ENCODE data around the gene MCF2L2. TPM values are rescaled to one million over a fixed set of nuclear protein-coding genes. Genes with fewer than 3 reads are reported as not detected.

MCF2L2 gene
- total and polyA plus RNA-seq, 11 donors: 0.12 to 1.4 (median 0.23) TPM; not detected in 1

DNA sequence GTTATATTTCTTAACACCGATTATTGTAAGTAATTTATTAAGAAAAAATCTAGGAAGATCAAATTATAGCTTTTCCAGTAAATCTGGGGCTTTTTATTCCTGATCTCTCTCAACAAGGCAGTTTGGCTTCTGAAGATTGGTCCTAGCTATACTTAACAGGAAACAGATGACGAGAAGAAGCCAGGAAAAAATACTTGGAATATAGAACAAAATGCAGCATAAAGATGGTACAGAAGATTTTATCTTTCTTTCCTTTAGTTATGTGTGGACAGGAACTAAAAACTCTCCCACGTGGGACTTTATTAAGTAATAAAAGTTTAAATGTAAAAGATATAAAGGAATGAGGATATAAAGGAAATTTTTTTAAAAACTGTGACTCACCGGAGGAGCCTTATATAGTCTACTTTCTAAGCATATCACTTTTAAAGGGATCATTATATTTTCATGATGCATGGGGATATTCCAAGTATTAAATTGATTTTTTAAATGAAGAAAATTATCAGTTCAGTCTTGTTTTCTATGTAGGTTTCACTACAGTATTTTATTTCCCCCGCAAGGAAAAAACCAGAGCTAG is 167.2 kb downstream of the MCF2L2 start:
- no peaks in the 10 kb centered on the region for H3K27me3 ChIP-seq
- no peaks in the 10 kb centered on the region for H3K36me3 ChIP-seq
- H3K9me3 ChIP-seq: no peaks in the 10 kb centered on the region
- no peak overlapping the region for H3K4me3 ChIP-seq
- ATAC-seq (no peak), DNase-seq (no peak)
- intact Hi-C loops (cut with DNase I): no loop called here
- peak overlapping the region in 1 of 12 donors; percentile 80 for H3K27ac ChIP-seq
- peaks cover 0 to 60% (median 10%) of the 10 kb centered on the region in 12 donors for H3K4me1 ChIP-seq
- TF ChIP-seq CTCF (IDR thresholded peaks at IDR 0.05) (no peak), POLR2A (IDR thresholded peaks at IDR 0.05) (no peak)
- WGBS, 4 donors: 80 to 85% (median 81%) methylated on average over 5 of the region's 5 CpGs

GRCh38 chr3:183260167-183260904 is 168.1 kb downstream of the MCF2L2 start:
- no peak for DNase-seq
- H3K27me3 ChIP-seq: no peaks in the 10 kb centered on the region
- H3K27ac ChIP-seq: peak overlapping the region in 1 of 12 donors; percentile 80
- 72 to 83% (median 76%) methylated on average over 7 of the region's 7 CpGs for WGBS, 4 donors
- peak in 3 of 4 donors; percentile 55 to 73 (median 56) for ATAC-seq
- intact Hi-C loops (cut with DNase I): no loop called here
- TF ChIP-seq POLR2A (IDR thresholded peaks at IDR 0.05) (no peak), CTCF (IDR thresholded peaks at IDR 0.05) (no peak)
- H3K9me3 ChIP-seq: no peaks in the 10 kb centered on the region
- H3K4me3 ChIP-seq: no peak overlapping the region
- H3K36me3 ChIP-seq: no peaks in the 10 kb centered on the region
- H3K4me1 ChIP-seq: peaks cover 0 to 51% (median 8%) of the 10 kb centered on the region in 12 donors

- no peak for TF ChIP-seq CTCF (IDR thresholded peaks at IDR 0.05)
- TF ChIP-seq POLR2A (IDR thresholded peaks at IDR 0.05): no peak
- ATAC-seq (no peak), DNase-seq (no peak)
- H3K4me3 ChIP-seq: no peak overlapping the region
- H3K9me3 ChIP-seq: no peaks in the 10 kb centered on the region
- H3K36me3 ChIP-seq: no peaks in the 10 kb centered on the region
- H3K27ac ChIP-seq: peak overlapping the region in 1 of 12 donors; percentile 80
- intact Hi-C loops (cut with DNase I): loop anchor here in 4 of 10 donors (5.0 to 10.0 kb wide), 3 partner anchors 38 to 125 kb away; no protein-coding TSS in a partner anchor
- no peaks in the 10 kb centered on the region for H3K27me3 ChIP-seq
- peaks cover 0 to 48% (median 2%) of the 10 kb centered on the region in 12 donors for H3K4me1 ChIP-seq
- 60 to 68% (median 64%) methylated on average over 2 of the region's 2 CpGs for WGBS, 4 donors
These were observed 168.8 kb downstream of the MCF2L2 start for GRCh38 chr3:183259621-183260020.

DNA sequence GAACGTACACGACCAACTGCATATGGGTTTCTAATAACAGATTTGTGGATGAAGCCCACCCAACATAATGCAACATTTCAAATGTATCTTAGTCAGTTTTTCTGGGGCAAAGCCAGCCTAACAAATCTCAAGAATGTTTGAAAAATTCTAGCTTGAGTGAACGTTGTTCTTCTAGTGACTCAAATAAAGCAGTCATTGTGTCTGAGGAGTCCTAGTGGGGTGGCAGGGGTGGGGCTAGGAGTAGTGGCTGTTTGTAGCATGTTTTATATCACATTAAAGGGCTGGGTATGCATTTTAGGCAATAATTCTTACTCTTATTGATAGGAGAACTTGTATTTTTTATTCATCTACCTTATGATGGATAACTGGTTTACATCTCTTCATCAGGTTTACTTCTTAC is 169.3 kb downstream of the MCF2L2 start:
- no peak for TF ChIP-seq CTCF (IDR thresholded peaks at IDR 0.05)
- TF ChIP-seq POLR2A (IDR thresholded peaks at IDR 0.05): no peak
- Histone ChIP-seq H3K9me3 (no peaks in the 10 kb centered on the region), H3K4me1 (peaks cover 0 to 43% (median 0%) of the 10 kb centered on the region in 12 donors), H3K36me3 (no peaks in the 10 kb centered on the region), H3K27ac (peak overlapping the region in 1 of 12 donors; percentile 80), H3K27me3 (no peaks in the 10 kb centered on the region), H3K4me3 (no peak overlapping the region)
- intact Hi-C loops (cut with DNase I): loop anchor here in 4 of 10 donors (5.0 to 10.0 kb wide), 3 partner anchors 38 to 126 kb away; no protein-coding TSS in a partner anchor
- DNase-seq (no peak), ATAC-seq (no peak)
- WGBS, 4 donors: 74 to 84% (median 78%) methylated on average over 3 of the region's 3 CpGs
